ENCODE data around the gene BACH2.

DNA sequence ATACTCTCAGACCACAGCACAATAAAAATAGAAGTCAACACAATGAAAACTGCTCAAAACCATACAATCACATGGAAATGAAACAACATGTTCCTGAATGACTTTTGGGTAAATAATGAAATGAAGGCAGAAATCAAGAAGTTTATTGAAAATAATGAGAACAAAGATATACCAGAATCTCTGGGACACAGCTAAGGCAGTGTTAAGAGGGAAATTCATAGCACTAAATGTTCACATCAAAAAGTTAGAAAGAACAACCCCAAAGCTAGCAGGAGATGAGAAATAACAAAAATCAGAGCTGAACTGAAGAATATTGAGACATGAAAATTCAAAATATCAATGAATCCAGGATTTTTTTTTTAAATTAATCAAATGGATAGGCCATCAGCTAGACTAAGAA is 183.3 kb downstream of the BACH2 start:
- no peak for TF ChIP-seq POLR2AphosphoS5 (IDR thresholded peaks at IDR 0.05)
- TF ChIP-seq, protein P1, sequence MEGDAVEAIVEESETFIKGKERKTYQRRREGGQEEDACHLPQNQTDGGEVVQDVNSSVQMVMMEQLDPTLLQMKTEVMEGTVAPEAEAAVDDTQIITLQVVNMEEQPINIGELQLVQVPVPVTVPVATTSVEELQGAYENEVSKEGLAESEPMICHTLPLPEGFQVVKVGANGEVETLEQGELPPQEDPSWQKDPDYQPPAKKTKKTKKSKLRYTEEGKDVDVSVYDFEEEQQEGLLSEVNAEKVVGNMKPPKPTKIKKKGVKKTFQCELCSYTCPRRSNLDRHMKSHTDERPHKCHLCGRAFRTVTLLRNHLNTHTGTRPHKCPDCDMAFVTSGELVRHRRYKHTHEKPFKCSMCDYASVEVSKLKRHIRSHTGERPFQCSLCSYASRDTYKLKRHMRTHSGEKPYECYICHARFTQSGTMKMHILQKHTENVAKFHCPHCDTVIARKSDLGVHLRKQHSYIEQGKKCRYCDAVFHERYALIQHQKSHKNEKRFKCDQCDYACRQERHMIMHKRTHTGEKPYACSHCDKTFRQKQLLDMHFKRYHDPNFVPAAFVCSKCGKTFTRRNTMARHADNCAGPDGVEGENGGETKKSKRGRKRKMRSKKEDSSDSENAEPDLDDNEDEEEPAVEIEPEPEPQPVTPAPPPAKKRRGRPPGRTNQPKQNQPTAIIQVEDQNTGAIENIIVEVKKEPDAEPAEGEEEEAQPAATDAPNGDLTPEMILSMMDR (IDR thresholded peaks at IDR 0.05): no peak
